CD14-positive monocyte (primary cell): Measurements from ENCODE around the gene HSPA12B. TPM values are rescaled to one million over a fixed set of nuclear protein-coding genes. Genes with fewer than 3 reads are reported as not detected.

ENCODE experiments used
- DNase-seq, 3 donors: peaks; one replicate each; pipeline ENCODE4 v3.0.0-alpha.2; 2011 to 2022
- H2AFZ ChIP-seq: 2 replicates; pipeline ENCODE4 v1.6.0; 2012; ENCODE audit warnings: mild to moderate bottlenecking, low read depth, low read length, inconsistent platforms; ENCODE audit not compliant: insufficient read depth, poor library complexity, severe bottlenecking
- H3K27ac ChIP-seq, 2 donors: 1 replicate in 1 of 2; 2 replicates in 1 of 2; pipeline ENCODE4 v1.5.1; 2012 to 2013; ENCODE audit warnings: low read length in 2 of 2, control low read depth in 1 of 2, inconsistent platforms in 1 of 2, low read depth in 1 of 2, mild to moderate bottlenecking in 1 of 2
- H3K27me3 ChIP-seq, 2 donors: one replicate each; pipeline versions ENCODE4 v1.6.0 to v1.6.1; 2011 to 2013; ENCODE audit warnings: low read length in 2 of 2; ENCODE audit not compliant: control insufficient read depth in 2 of 2, insufficient read depth in 2 of 2
- H3K36me3 ChIP-seq, 2 donors: replicated peaks in 1 of 2; 1 replicate in 1 of 2; 2 replicates in 1 of 2; pipeline versions ENCODE4 v1.5.1 to v1.6.1; 2012 to 2013; ENCODE audit warnings: low read length in 2 of 2, control low read depth in 1 of 2, inconsistent platforms in 1 of 2, mild to moderate bottlenecking in 1 of 2; ENCODE audit not compliant: insufficient read depth in 2 of 2, control insufficient read depth in 1 of 2
- H3K4me1 ChIP-seq, 2 donors: 1 replicate in 1 of 2; 2 replicates in 1 of 2; pipeline versions ENCODE4 v1.5.1 to v1.6.1; 2012 to 2013; ENCODE audit warnings: low read length in 2 of 2, control low read depth in 1 of 2, inconsistent platforms in 1 of 2, mild to moderate bottlenecking in 1 of 2, moderate library complexity in 1 of 2; ENCODE audit not compliant: insufficient read depth in 2 of 2, control insufficient read depth in 1 of 2
- H3K4me2 ChIP-seq: replicated peaks from 2 replicates; pipeline ENCODE3; 2012; ENCODE audit warnings: low read length, moderate library complexity, mild to moderate bottlenecking; ENCODE audit not compliant: poor library complexity, severe bottlenecking; ENCODE audit errors: extremely low read depth
- H3K4me3 ChIP-seq, 3 experiments: fragments of 200-600 bp in 1 of 3; sonication (generic) in 1 of 3; replicated peaks in 1 of 3; 1 replicate in 2 of 3; 2 replicates in 1 of 3; pipeline ENCODE4 v1.5.1; 2011 to 2013; ENCODE audit warnings: low read length in 3 of 3, mild to moderate bottlenecking in 3 of 3, control low read depth in 2 of 3, low read depth in 2 of 3, inconsistent platforms in 1 of 3, moderate library complexity in 1 of 3
- H3K79me2 ChIP-seq: 2 replicates; pipeline ENCODE4 v1.6.0; 2012; ENCODE audit warnings: mild to moderate bottlenecking, control low read depth, inconsistent platforms, low read length, moderate library complexity; ENCODE audit not compliant: insufficient read depth
- H3K9ac ChIP-seq: 2 replicates; pipeline ENCODE4 v1.6.0; 2017; ENCODE audit warnings: low read length, mild to moderate bottlenecking; ENCODE audit not compliant: insufficient read depth, poor library complexity, severe bottlenecking
- H3K9me3 ChIP-seq, 2 donors: replicated peaks in 1 of 2; 1 replicate in 1 of 2; 2 replicates in 1 of 2; pipeline versions ENCODE4 v1.5.1 to v1.6.1; 2012 to 2013; ENCODE audit warnings: low read length in 2 of 2, control low read depth in 1 of 2; ENCODE audit not compliant: control insufficient read depth in 1 of 2, insufficient read depth in 1 of 2
- H4K20me1 ChIP-seq: 2 replicates; pipeline ENCODE4 v1.6.0; 2012; ENCODE audit warnings: mild to moderate bottlenecking, low read length, control low read depth, moderate library complexity; ENCODE audit not compliant: insufficient read depth
- H3K27ac Mint-ChIP-seq, 7 donors: one replicate each; pipeline ENCODE4 v1.8.0; 2020; ENCODE audit warnings: mild to moderate bottlenecking in 7 of 7, mixed read lengths in 7 of 7, moderate library complexity in 6 of 7, inconsistent platforms in 2 of 7
- H3K27me3 Mint-ChIP-seq, 3 donors: one replicate each; pipeline ENCODE4 v1.8.0; 2021 to 2022; ENCODE audit warnings: low read depth in 3 of 3, mild to moderate bottlenecking in 3 of 3, mixed read lengths in 3 of 3, moderate library complexity in 3 of 3, inconsistent platforms in 1 of 3
- H3K36me3 Mint-ChIP-seq, 2 donors: one replicate each; pipeline ENCODE4 v1.8.0; 2020; ENCODE audit warnings: mixed read lengths in 2 of 2, inconsistent platforms in 1 of 2, mild to moderate bottlenecking in 1 of 2
- H3K4me1 Mint-ChIP-seq: one replicate; pipeline ENCODE4 v1.8.0; 2020; ENCODE audit warnings: mild to moderate bottlenecking, mixed read lengths
- H3K4me3 Mint-ChIP-seq, 2 donors: one replicate each; pipeline ENCODE4 v1.8.0; 2020; ENCODE audit warnings: mild to moderate bottlenecking in 2 of 2, mixed read lengths in 2 of 2, moderate library complexity in 1 of 2
- H3K9me3 Mint-ChIP-seq, 7 donors: one replicate each; pipeline ENCODE4 v1.8.0; 2020 to 2022; ENCODE audit warnings: mixed read lengths in 7 of 7, mild to moderate bottlenecking in 6 of 7, moderate library complexity in 6 of 7, inconsistent platforms in 2 of 7
- WGBS: methylation state at CpG from one replicate; pipeline ENCODE4 v1.1.5; 2013; ENCODE audit warnings: missing lambda C conversion rate; ENCODE audit not compliant: insufficient coverage; 5-methylcytosine and 5-hydroxymethylcytosine counted together
- intact Hi-C, 2 donors: fragments of 100-400 bp; cut with micrococcal nuclease; formaldehyde crosslinking; loops; one replicate each; pipeline versions ENCODE4 v1.15.0 to v1.15.1; 2023
- polyA plus RNA-seq, 3 donors: library from polyadenylated mRNA; depleted of rRNA in 1 of 3; unstranded in 2 of 3; stranded (reverse) in 1 of 3; fragments of 300-500 nt in 2 of 3; fragments of >200 nt in 1 of 3; fragmentation: Illumina TruSeq in 2 of 3; gene quantifications; 1 replicate in 2 of 3; 2 replicates in 1 of 3; pipeline ENCODE4 v1.2.3, GENCODE V29; 2012 to 2021
- TF ChIP-seq, protein P1 (sequence below): fragments of 200-600 bp; IDR thresholded peaks from one replicate; pipeline ENCODE4 v1.8.0; 2022; ENCODE audit warnings: antibody characterized with exemption, mild to moderate bottlenecking

Gene HSPA12B
- polyA plus RNA-seq, 3 donors, result not detected

DNA sequence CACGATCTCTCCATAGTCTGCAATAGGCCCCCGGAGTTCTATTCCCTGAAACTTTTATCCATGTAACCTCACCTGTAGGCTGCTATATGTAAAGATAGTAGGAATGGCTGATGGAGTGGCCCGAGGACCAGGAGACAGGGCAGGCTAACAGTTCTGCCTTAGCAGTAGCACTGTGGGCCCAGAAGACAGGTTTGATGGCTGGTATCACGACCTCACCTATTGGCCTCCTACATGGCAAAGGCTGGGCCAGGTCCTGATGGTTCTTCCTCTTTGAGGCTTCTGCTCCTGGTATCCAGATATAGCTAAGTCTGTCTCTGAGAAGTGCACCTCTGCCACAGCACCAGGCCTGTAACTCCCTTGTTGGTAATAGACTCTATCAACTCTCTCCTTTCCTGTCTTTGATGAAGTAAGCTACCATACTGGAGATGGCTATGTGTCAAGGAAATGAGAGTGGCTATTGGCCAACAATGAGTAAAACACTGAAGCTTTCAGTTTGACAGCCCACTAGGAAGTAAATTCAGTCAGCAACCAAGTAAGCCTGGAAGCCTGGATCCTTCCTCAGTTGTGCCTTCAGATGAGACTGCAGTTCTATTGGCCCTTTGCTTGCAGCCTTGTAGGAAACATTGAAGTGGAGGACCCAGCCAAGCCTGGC lies 43.1 kb downstream of the HSPA12B start:
- peaks cover 33% of the 10 kb centered on the region for H3K4me1 Mint-ChIP-seq
- H3K4me3 Mint-ChIP-seq, result no peak overlapping the region
- TF ChIP-seq, protein P1, sequence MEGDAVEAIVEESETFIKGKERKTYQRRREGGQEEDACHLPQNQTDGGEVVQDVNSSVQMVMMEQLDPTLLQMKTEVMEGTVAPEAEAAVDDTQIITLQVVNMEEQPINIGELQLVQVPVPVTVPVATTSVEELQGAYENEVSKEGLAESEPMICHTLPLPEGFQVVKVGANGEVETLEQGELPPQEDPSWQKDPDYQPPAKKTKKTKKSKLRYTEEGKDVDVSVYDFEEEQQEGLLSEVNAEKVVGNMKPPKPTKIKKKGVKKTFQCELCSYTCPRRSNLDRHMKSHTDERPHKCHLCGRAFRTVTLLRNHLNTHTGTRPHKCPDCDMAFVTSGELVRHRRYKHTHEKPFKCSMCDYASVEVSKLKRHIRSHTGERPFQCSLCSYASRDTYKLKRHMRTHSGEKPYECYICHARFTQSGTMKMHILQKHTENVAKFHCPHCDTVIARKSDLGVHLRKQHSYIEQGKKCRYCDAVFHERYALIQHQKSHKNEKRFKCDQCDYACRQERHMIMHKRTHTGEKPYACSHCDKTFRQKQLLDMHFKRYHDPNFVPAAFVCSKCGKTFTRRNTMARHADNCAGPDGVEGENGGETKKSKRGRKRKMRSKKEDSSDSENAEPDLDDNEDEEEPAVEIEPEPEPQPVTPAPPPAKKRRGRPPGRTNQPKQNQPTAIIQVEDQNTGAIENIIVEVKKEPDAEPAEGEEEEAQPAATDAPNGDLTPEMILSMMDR, result no peak
- DNase-seq, result peak in 1 of 3 donors; percentile 18
- H3K27ac Mint-ChIP-seq, result no peak overlapping the region
- H3K4me1 ChIP-seq, result peaks cover 19 to 21% of the 10 kb centered on the region in 2 donors
- no peaks in the 10 kb centered on the region for H4K20me1 ChIP-seq
- no peak overlapping the region for H3K4me3 ChIP-seq
- H3K4me2 ChIP-seq, result no peak overlapping the region
- peaks cover 0 to 19% (median 8%) of the 10 kb centered on the region in 7 donors for H3K9me3 Mint-ChIP-seq
- H2AFZ ChIP-seq, result no peak overlapping the region
- intact Hi-C loops, result no loop called here
- H3K27me3 ChIP-seq, result peaks cover 17 to 23% of the 10 kb centered on the region in 2 donors
- peaks cover 26 to 34% (median 28%) of the 10 kb centered on the region in 3 donors for H3K27me3 Mint-ChIP-seq
- no peaks in the 10 kb centered on the region for H3K79me2 ChIP-seq
- peaks cover 10 to 14% of the 10 kb centered on the region in 2 donors for H3K9me3 ChIP-seq
- H3K9ac ChIP-seq, result no peak overlapping the region
- H3K36me3 Mint-ChIP-seq, result peaks cover 3% of the 10 kb centered on the region in 2 donors
- no peaks in the 10 kb centered on the region for H3K36me3 ChIP-seq
- H3K27ac ChIP-seq, result no peak overlapping the region
- WGBS, result 71% methylated on average over 1 of the region's 4 CpGs

- Histone ChIP-seq H3K4me3 (peak overlapping the region; percentile 40 to 78 (median 46)), H3K79me2 (no peaks in the 10 kb centered on the region), H3K9me3 (peaks cover 10 to 11% of the 10 kb centered on the region in 2 donors), H3K4me1 (peaks cover 31% of the 10 kb centered on the region in 2 donors), H3K36me3 (no peaks in the 10 kb centered on the region), H4K20me1 (peaks cover 17% of the 10 kb centered on the region), H3K27me3 (peaks cover 17 to 23% of the 10 kb centered on the region in 2 donors), H3K27ac (no peak overlapping the region), H2AFZ (peak overlapping the region; percentile 91), H3K9ac (peak overlapping the region; percentile 43), H3K4me2 (peak overlapping the region; percentile 95)
- Mint-ChIP-seq H3K4me1 (peaks cover 45% of the 10 kb centered on the region), H3K27me3 (peaks cover 27 to 37% (median 28%) of the 10 kb centered on the region in 3 donors), H3K9me3 (peaks cover 0 to 13% (median 5%) of the 10 kb centered on the region in 7 donors), H3K36me3 (peaks cover 3% of the 10 kb centered on the region in 2 donors), H3K4me3 (peak overlapping the region; percentile 89 to 97), H3K27ac (peak overlapping the region in 2 of 7 donors; percentile 15 to 66)
- intact Hi-C loops, result no loop called here
- no peak for DNase-seq
- TF ChIP-seq, protein P1, result no peak
- WGBS, result 2% methylated on average over 14 of the region's 16 CpGs
Measured at GRCh38 chr20:3777381-3777715, 44.9 kb downstream of the HSPA12B start.
